ENCODE results near the gene TRIP12.

GRCh38 chr2:229715895-229716507 is 205.8 kb downstream of the TRIP12 start:
- TF ChIP-seq FOXK2 (IDR thresholded peaks at IDR 0.05), result no peak
- TF ChIP-seq ARNT (IDR thresholded peaks at IDR 0.05), result no peak
- TF ChIP-seq ZNF384 (IDR thresholded peaks at IDR 0.05), result no peak
- no peak for TF ChIP-seq SP1 (IDR thresholded peaks at IDR 0.05)
- no peak for TF ChIP-seq FOXA1 (IDR thresholded peaks at IDR 0.05)
- TF ChIP-seq BHLHE40 (IDR thresholded peaks at IDR 0.05; ENCODE audit: borderline replicate concordance), result no peak
- TF ChIP-seq TARDBP (IDR thresholded peaks at IDR 0.05), result no peak
- TF ChIP-seq PKNOX1 (IDR thresholded peaks at IDR 0.05), result no peak
- no peak for TF ChIP-seq SUZ12 (IDR thresholded peaks at IDR 0.05)
- TF ChIP-seq NFRKB (IDR thresholded peaks at IDR 0.05), result no peak
- TF ChIP-seq HDGF (IDR thresholded peaks at IDR 0.05; ENCODE audit: borderline replicate concordance), result no peak
- TF ChIP-seq LEF1 (IDR thresholded peaks at IDR 0.05; ENCODE audit: borderline replicate concordance), result no peak
- TF ChIP-seq L3MBTL2 (conservative IDR thresholded peaks at IDR 0.05), result no peak
- no peak for TF ChIP-seq FOXM1 (IDR thresholded peaks at IDR 0.05; ENCODE audit: borderline replicate concordance)

Measured in HEK293T (cell line).